ENCODE measurements around the gene SIMC1. TPM values are rescaled to one million over a fixed set of nuclear protein-coding genes. Genes with fewer than 3 reads are reported as not detected.

SIMC1 gene
- total RNA-seq, 2 donors from 2014 or later: 23.9 to 24.4 TPM

GRCh38 chr5:176317534-176318374, 79.5 kb downstream of the SIMC1 start:
- Histone ChIP-seq H3K36me3 (no peaks in the 10 kb centered on the region), H3K4me1 (no peaks in the 10 kb centered on the region), H3K27ac (no peak overlapping the region), H3K27me3 (no peaks in the 10 kb centered on the region), H3K9ac (ENCODE audit: low read depth in 2 of 2, low read length in 2 of 2) (no peak overlapping the region), H3K9me3 (no peaks in the 10 kb centered on the region), H3K4me3 (no peak overlapping the region)
- TF ChIP-seq CTCF (IDR thresholded peaks at IDR 0.05): no peak
- no peak for DNase-seq
- intact Hi-C loops (cut with DNase I): no loop called here

- H3K4me3 ChIP-seq: no peak overlapping the region
- intact Hi-C loops (cut with DNase I): no loop called here
- TF ChIP-seq CTCF (IDR thresholded peaks at IDR 0.05): no peak
- H3K36me3 ChIP-seq: no peaks in the 10 kb centered on the region
- no peaks in the 10 kb centered on the region for H3K4me1 ChIP-seq
- H3K27ac ChIP-seq: no peak overlapping the region
- no peak for DNase-seq
- H3K9me3 ChIP-seq: no peaks in the 10 kb centered on the region
- no peaks in the 10 kb centered on the region for H3K27me3 ChIP-seq
- no peak overlapping the region for H3K9ac ChIP-seq (ENCODE audit: low read depth in 2 of 2, low read length in 2 of 2)
These were observed 81.8 kb downstream of the SIMC1 start for GRCh38 chr5:176319827-176320554.

- H3K4me3 ChIP-seq: no peak overlapping the region
- H3K9ac ChIP-seq (ENCODE audit: low read depth in 2 of 2, low read length in 2 of 2): no peak overlapping the region
- intact Hi-C loops (cut with DNase I): no loop called here
- no peak overlapping the region for H3K27ac ChIP-seq
- no peaks in the 10 kb centered on the region for H3K36me3 ChIP-seq
- H3K4me1 ChIP-seq: no peaks in the 10 kb centered on the region
- no peaks in the 10 kb centered on the region for H3K9me3 ChIP-seq
- no peak for DNase-seq
- H3K27me3 ChIP-seq: no peaks in the 10 kb centered on the region
- no peak for TF ChIP-seq CTCF (IDR thresholded peaks at IDR 0.05)
These were observed 82.4 kb downstream of the SIMC1 start for GRCh38 chr5:176320577-176320976.

GRCh38 chr5:176334031-176334770, 96.0 kb downstream of the SIMC1 start:
- Histone ChIP-seq H3K9ac (ENCODE audit: low read depth in 2 of 2, low read length in 2 of 2) (no peak overlapping the region), H3K4me3 (no peak overlapping the region), H3K9me3 (no peaks in the 10 kb centered on the region), H3K4me1 (no peaks in the 10 kb centered on the region), H3K27ac (no peak overlapping the region), H3K36me3 (peaks cover 5% of the 10 kb centered on the region), H3K27me3 (no peaks in the 10 kb centered on the region)
- TF ChIP-seq CTCF (IDR thresholded peaks at IDR 0.05): no peak
- no peak for DNase-seq
- intact Hi-C loops (cut with DNase I): no loop called here

- intact Hi-C loops (cut with DNase I): no loop called here
- Histone ChIP-seq H3K9me3 (no peaks in the 10 kb centered on the region), H3K4me1 (no peaks in the 10 kb centered on the region), H3K27ac (no peak overlapping the region), H3K4me3 (no peak overlapping the region), H3K36me3 (peaks cover 5% of the 10 kb centered on the region), H3K9ac (ENCODE audit: low read depth in 2 of 2, low read length in 2 of 2) (no peak overlapping the region), H3K27me3 (no peaks in the 10 kb centered on the region)
- no peak for TF ChIP-seq CTCF (IDR thresholded peaks at IDR 0.05)
- no peak for DNase-seq
These were observed 99.7 kb downstream of the SIMC1 start for GRCh38 chr5:176337913-176338312.

Data from colonic mucosa (tissue), 4 donors.